SU-DHL-6 (cell line): ENCODE data around the gene MMP20.

Experiments used
- CTCF ChIP-seq: fragments of 200-600 bp; sonication (generic); IDR thresholded peaks from one replicate; pipeline ENCODE4 v1.5.1; 2017; ENCODE audit warnings: antibody characterized with exemption, mild to moderate bottlenecking, low read length, moderate library complexity; ENCODE audit not compliant: insufficient read depth, poor library complexity, severe bottlenecking
- EZH2phosphoT487 ChIP-seq: fragments of 200-600 bp; sonication (generic), shearing (Covaris generic); conservative IDR thresholded peaks from 2 replicates; pipeline ENCODE4 v1.6.1; 2018; ENCODE audit warnings: mild to moderate bottlenecking, antibody characterized with exemption, low read length, moderate library complexity, mixed read lengths

- TF ChIP-seq CTCF (no peak), EZH2phosphoT487 (no peak)
These were observed 48.8 kb downstream of the MMP20 start for GRCh38 chr11:102576350-102576749.
